DMS53 treated with DMSO at 0.1 percent for 48 hours (cell line): Measurements from ENCODE around the gene WNK2.

ENCODE experiments used
- DNase-seq: peaks from one replicate; lab custom pipeline; 2025; ENCODE audit not compliant: unreplicated experiment; lab: John Stamatoyannopoulos, UW

WNK2 gene

GRCh38 chr9:93198838-93199625 lies 15.1 kb downstream of the WNK2 start:
- DNase-seq, result no peak

- DNase-seq, result no peak
These were observed 16.5 kb downstream of the WNK2 start for GRCh38 chr9:93200449-93200742.

GRCh38 chr9:93200989-93201334 lies 17.0 kb downstream of the WNK2 start:
- no peak for DNase-seq

DNA sequence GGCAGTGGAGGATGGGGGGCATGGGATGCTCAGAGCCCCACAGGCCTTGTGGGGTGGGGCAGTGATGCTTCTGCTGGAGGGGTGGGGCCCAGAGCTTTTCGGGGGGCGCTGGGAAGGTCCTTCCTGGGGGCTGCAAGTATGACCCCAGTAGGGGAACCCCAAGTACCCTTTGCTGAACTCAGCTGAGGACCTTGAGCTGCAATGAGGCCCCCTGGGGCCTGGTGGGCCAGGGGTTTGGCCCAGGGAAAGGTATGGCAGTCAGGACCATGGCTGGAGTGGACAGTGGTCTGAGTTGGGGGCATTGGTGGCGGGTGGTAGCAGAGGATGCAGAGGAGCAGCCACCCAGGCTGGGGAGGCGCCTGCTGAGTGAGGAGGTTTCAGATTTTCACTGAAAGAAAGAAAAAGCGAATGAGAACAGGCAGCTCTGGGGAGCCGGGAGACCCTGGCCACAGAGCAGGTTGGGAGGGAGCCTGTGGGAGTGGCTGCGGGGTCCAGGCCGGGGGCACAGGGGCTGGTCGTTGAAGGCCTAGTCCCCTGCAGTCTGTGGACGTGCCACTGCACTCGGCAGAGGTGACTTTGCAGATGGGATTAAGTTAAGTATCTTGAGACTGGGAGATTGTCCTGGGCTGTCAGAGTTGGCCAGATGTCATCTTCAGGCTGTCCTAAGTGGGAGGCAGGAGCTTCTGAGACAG lies 19.2 kb downstream of the WNK2 start:
- DNase-seq, result no peak

- no peak for DNase-seq
These were observed 20.0 kb downstream of the WNK2 start for GRCh38 chr9:93203718-93204469.

DNA sequence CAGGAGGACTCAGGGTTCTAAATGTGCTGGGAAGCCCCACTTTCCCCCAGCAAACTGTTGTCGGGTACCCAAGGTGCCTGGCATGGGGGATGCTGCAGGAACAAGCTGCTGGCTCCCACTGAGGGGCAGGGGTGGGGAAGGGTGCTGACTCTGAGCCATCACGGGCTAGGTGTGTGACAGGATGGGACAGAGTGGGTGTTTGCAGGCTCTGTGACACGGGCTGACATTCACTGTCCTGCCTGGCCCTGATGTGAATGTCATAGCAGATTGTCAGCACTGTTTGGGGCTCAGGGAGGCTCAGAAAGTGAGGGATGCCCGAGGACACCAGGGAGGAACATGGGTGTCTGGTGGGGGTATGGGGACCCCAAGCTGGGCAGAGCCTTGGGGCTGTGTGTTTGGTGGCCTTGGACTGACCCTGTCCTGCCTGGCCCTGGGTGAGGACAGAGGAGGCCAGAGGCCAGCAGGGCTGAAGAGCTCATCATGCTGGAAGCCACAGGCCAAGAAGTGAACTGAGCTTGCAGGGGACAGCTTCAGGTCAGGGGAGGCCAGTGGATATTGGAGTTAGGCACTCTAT lies 20.6 kb downstream of the WNK2 start:
- no peak for DNase-seq

DNA sequence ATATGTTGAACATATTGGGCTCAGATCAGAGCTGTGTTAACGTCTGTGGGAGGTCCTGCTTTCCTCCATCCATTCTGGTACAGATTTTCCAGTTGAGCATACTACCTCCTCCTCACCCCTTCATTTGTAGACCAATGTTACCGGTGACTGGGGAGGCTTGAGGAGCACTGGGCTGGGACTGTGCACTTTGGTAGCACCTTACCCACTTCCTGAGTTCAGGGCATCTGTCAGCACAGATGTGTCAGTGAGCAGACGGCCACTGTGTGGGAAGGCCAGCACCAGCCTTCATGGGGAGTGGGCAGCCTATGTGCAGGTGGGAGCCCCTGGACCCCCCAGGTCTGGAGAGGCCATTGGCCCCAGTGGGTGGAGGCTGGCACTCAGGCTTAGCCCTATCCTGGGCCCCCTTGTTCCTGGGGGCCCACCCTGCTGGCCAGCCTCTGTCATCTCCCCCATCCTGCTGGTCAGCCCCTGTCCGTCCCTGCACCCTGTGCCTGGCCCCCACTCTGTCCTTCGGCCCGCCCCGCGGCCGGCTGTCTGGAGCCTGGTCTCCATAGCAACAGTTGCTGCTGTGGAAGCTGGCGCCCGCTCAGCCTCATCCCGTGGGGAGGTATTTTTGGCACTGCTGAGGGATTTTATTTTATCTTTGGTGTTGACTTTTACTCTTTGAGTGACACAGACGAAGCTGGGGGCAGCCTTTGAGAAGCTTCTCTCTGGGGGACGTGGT lies 21.3 kb downstream of the WNK2 start:
- DNase-seq, result no peak

DNA sequence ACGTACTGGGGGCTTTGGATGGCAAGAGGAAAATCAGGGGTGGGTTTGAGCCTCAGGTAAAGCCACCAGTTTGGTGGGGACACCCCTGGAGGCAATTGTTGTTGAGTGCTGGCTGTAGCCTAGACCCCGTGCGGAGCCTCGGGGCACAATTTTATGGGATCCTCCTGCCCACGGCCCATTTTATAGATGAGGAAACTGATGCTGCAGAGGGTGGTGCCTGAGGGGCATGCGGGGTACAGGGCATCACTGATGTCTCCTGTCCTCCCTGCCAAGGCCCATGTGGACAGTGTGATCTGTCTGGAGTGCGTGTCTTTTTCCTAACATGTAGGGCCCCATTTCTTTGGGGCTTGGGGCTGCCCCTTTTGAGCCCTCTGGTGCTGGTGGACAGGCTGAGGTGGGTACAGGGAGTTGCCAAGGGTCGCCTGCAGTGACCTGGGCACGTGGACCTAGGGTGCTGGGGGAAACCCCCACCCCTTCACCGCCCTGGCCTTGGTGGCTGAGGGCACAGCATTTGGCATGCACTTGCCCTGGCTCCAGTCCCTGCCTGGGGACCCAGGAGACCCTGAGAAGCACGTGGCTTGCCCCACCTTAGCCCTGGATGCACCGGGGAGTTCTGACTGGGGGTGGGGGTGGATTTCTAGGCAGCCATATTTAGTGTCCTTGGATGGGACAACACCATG lies 22.1 kb downstream of the WNK2 start:
- no peak for DNase-seq

DNA sequence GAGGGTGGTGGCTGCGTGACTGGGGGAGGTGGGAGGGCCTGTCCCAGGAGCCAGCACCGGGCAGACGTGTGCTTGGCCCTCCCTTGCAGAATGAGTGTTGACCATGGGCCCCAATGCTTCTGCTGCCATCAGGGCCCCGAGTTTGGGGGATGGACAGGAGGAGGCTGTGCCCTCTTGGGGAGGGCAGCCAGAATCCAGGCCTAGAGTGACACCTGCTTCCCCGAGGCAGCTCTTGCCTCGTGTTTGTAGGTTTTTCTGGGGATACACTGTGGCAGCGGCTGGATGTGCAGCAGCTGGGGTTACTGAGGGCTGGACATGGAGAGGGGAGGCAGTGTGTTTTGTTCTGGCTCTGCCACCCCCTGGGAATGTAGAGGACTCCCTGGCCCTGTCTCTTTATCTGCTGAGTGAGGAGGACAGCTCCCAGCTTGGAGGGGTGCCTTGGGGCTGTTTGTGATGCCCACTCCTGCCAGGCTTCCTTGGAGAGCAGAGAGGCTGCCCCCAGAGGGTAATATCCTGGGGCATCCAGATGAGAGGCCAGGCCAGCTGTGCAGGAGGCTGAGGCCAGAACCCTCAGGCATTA lies 22.7 kb downstream of the WNK2 start:
- no peak for DNase-seq

DNA sequence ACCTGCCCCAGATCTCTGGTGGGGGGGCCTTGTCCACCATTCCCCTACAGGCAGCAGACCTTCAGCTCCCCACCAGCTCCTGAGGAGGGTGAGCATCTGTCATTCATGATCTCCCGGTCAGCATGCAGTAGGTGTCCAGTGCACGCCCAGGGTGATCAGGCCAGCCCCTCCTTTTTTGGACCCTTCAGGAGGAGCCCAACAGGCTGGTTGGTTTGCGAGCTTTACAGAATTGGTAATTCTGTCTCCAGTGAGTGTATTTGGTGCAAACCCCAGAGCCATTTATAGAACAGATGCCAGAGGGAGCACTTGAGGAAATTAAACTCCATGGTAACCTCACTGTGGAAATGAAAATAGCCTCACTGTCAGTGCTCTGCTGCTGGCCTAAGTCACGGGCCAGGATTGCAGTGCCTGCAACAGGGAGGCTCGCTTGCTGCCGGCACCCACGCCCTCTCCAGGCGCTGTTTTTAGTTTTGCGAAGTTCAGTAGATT lies 23.4 kb downstream of the WNK2 start:
- DNase-seq, result no peak

GRCh38 chr9:93207860-93208734 lies 24.2 kb downstream of the WNK2 start:
- DNase-seq, result no peak

DNA sequence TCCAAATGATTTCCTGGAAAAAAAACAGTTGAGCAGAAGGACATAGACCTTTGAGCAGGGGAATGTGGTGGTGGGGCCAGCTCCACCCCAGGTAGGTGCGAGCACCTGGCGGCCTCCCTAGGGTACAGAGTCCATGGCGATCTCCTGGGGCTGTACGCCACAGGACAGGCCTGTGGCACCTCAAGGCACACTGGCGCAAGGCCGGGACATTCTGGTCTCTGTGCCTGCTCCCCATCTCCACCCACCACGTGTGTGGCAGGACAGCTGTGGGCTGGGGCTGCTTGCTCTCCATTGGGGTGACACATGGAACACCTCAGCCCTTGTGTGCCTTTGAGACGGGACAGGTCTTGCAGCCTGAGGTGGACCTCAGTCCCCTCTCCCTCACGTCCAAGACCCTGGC lies 25.2 kb downstream of the WNK2 start:
- DNase-seq, result no peak

GRCh38 chr9:93209576-93210323 lies 25.8 kb downstream of the WNK2 start:
- no peak for DNase-seq

- DNase-seq, result no peak
These were observed 26.5 kb downstream of the WNK2 start for GRCh38 chr9:93210324-93210973.

GRCh38 chr9:93210974-93211653 lies 27.2 kb downstream of the WNK2 start:
- no peak for DNase-seq

DNA sequence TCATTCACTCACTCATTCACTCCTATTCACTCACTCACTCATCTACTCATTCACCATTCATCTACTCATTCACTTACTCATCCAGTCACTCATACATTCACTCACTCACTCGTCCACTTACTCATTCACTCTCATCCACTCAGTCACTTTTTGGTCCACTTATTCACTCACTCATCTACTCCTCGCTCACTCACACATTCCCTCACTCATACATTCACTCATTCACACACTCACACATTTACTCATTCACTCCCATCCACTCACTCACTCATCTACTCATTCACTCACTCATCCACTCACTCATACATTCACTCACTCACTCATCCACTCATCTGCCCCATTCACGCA lies 27.7 kb downstream of the WNK2 start:
- DNase-seq, result no peak

- no peak for DNase-seq
These were observed 28.5 kb downstream of the WNK2 start for GRCh38 chr9:93212409-93212808.

DNA sequence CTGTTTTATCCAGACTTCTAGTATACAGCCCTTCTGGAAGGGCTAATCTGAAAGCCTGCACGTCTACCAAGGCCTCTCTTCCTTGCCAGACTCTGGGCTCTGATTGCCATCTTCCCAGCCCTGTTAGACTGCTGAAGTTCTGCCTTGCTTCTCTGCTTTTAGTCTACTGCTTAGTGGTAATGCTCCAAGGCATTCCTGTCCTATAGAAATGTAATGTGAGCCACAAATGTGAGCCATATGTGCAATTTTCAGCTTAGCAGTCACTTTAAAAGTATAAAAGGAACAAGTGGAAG lies 32.1 kb downstream of the WNK2 start:
- DNase-seq, result no peak
